Right ventricle myocardium inferior (tissue), 1 donor: ENCODE data around the gene SPDYC. TPM values are rescaled to one million over a fixed set of nuclear protein-coding genes. Genes with fewer than 3 reads are reported as not detected.
A peak's percentile ranks its signal among the peaks of the same experiment; 100 is the strongest.
"Not testable (repeated sequence)": the region's sequence is repeated elsewhere in the genome, so short reads cannot be mapped to it uniquely, and the experiment has no call there.

Experiments
- ATAC-seq: fragments of 200-7000 bp; cut with Tn5 transposase; one replicate; pipeline ENCODE4 v1.9.1; 2020; ENCODE audit warnings: mild to moderate bottlenecking, moderate library complexity
- DNase-seq: peaks from one replicate; pipeline ENCODE4 v3.0.0; 2021; ENCODE audit errors: missing footprints
- intact Hi-C: fragments of 100-400 bp; cut with DNase I; formaldehyde crosslinking; loops from one replicate; pipeline ENCODE4 v1.11.0; 2022
- total RNA-seq: library from RNA; stranded (reverse); fragmentation: NEBNext Ultra II Directional; extraction: Animal tissue kit (Norgen Biotek cat#: 25700); gene quantifications from one replicate; pipeline ENCODE4 v1.2.1, GENCODE V29; 2021
- donor health status: DM: no; HTN: yes; CAD: no; lungs with severe emphysema.

Gene SPDYC
- total RNA-seq, 1 donor from 2014 or later, result not detected

GRCh38 chr11:65132988-65133700 lies 36.9 kb upstream of the SPDYC start:
- no peak for ATAC-seq
- DNase-seq, result peak; percentile 69
- intact Hi-C loops, result no loop called here

DNA sequence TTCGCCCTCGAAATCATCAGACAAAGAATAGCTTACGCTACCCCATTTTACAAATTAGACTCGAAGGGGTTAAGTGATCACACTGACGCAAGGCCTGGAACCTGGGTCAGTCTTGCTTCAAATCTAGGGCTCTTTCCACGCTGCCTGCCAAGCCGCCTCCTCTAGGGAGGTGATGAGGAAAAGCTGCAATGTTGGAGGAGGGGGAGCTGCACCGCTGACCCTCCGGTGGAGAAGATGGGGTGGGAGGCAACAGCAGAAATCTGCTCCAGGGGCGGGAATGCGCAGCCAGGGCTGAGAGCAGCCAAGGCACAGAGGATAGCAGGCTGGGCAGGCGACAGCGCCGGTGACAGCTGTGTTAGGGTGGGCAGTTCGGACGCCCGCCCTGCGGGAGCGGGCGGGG lies 36.3 kb upstream of the SPDYC start:
- DNase-seq, result peak; percentile 71
- intact Hi-C loops, result loop anchor here (1.0 kb wide), 1 partner anchor 48 kb away; the partner anchor contains the start of gene CAPN1
- no peak for ATAC-seq

DNA sequence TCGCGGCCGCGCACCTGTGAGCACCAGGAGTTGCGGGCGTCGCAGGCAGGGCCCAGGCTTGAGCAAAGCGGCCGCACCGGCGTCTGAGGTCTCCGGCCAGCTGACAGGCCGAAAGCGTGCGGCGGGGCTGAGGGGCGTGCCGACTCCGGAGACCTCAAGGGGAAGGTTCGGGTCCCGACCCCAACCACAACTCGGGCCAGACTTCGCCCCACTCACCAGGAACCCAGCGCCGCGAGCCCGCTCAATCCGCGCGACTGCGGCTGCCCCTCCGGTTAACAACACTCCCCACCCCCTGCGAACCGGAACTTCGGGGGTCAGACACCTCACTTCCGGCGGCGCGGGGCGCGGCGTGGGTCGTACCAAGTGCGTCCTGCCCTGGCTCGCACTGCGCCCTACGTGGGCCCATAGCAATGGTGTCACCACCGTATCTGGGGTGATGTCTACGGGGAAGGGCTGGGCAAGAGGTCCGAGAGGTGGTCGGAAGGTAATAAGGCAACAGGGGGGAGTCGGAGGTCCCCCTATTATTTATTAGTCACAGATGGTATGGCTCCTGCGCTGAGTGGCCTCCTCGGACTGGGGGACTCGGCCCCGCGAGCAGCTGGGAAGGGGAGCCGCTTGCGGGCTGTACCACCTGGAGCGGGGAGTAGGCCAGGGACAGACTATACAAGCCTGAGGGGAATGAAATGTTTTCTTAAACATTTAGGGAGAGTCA lies 35.6 kb upstream of the SPDYC start, which contains the start of gene SYVN1:
TSS of gene SYVN1 (minus strand) at position 280 of the 712 bp plus-strand sequence. CDS start 918 bp downstream, outside the sequence.
- ATAC-seq (peak; percentile 93), DNase-seq (peak; percentile 95)
- intact Hi-C loops, result loop anchor here (1.0 kb wide), 1 partner anchor 47 kb away; the partner anchor contains the start of gene CAPN1

DNA sequence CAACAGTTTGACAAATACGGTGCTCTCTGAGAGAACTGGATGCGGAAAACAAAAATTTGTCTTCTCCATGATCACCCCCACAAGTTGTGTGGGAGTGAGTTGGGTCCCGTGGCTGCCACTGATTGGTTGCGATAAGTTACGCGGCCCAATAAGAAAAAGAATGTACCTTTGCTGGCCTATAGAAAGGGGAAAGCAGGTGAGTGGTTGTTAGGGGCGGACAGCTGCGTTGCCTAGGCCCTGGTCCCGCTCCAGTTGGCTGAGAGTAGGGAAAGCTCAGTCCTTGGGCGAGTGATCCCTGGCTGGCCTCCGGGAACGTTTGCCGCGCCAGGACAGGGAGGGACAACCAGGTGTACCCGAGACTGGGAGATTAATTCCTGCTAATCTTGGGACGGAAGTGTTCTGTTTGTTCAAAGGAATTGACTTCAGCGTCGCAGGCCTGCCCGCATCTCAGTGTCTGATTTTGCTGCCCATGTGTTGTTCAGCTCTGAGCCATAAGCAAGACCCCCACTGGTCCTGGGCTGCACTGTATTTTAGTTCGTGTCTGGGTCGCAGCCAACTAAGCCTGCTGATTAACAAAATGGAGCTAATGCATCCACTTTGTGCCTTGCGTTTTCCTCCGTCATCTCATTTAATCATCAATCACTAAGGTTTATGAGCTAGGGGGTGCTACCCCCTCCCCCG lies 34.9 kb upstream of the SPDYC start:
- ATAC-seq (peak; percentile 89), DNase-seq (peak; percentile 90)
- intact Hi-C loops, result loop anchor here (1.0 kb wide), 1 partner anchor 46 kb away; the partner anchor contains the start of gene CAPN1

- ATAC-seq, result no peak
- intact Hi-C loops, result no loop called here
- no peak for DNase-seq
Measured at GRCh38 chr11:65135633-65136145, 34.3 kb upstream of the SPDYC start.

GRCh38 chr11:65136515-65137096 lies 33.4 kb upstream of the SPDYC start:
- intact Hi-C loops, result no loop called here

GRCh38 chr11:65141896-65142494 lies 28.0 kb upstream of the SPDYC start:
- no peak for ATAC-seq
- intact Hi-C loops, result no loop called here
- DNase-seq, result no peak

More at GRCh38 chr11:65136515-65137096, 33.4 kb upstream of the SPDYC start:
- no peak for DNase-seq
- no peak for ATAC-seq

- intact Hi-C loops, result no loop called here
- ATAC-seq, result no peak
- no peak for DNase-seq
Measured at GRCh38 chr11:65147352-65148075, 22.5 kb upstream of the SPDYC start.

- ATAC-seq (no peak), DNase-seq (no peak)
- intact Hi-C loops, result no loop called here
Measured at GRCh38 chr11:65148657-65149056, 21.4 kb upstream of the SPDYC start.

DNA sequence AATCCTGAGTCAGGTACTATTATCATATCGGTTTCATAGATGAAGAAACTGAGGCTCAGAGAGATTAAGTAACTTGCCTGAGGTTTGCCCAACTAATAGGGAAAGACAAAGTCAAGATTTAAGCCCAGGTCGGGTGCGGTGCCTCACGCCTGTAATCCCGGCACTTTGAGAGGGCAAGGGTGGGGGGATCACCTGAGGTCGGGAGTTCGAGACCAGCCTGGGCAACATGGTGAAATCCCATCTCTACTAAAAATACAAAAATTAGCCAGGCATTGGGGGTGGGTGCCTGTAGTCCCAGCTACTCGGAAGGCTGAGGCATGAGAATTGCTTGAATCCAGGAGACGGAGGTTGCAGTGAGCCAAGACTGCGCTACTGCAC lies 19.9 kb upstream of the SPDYC start:
- ATAC-seq, intact Hi-C loops, DNase-seq: not testable (repeated sequence)

GRCh38 chr11:65150509-65151299 lies 19.3 kb upstream of the SPDYC start:
- DNase-seq, result peak; percentile 92

GRCh38 chr11:65151331-65151899 lies 18.6 kb upstream of the SPDYC start:
- DNase-seq (no peak), ATAC-seq (no peak)
- intact Hi-C loops, result no loop called here

More at GRCh38 chr11:65150509-65151299, 19.3 kb upstream of the SPDYC start:
- intact Hi-C loops, result no loop called here
- ATAC-seq, result peak; percentile 86

GRCh38 chr11:65152122-65152521 lies 17.9 kb upstream of the SPDYC start:
- ATAC-seq (no peak), DNase-seq (no peak)
- intact Hi-C loops, result no loop called here

GRCh38 chr11:65156256-65156655 lies 13.8 kb upstream of the SPDYC start:
- ATAC-seq (no peak), DNase-seq (no peak)
- intact Hi-C loops, result no loop called here

GRCh38 chr11:65156926-65157325 lies 13.1 kb upstream of the SPDYC start:
- intact Hi-C loops, result no loop called here
- DNase-seq (no peak), ATAC-seq (no peak)

GRCh38 chr11:65157336-65157735 lies 12.7 kb upstream of the SPDYC start:
- ATAC-seq (no peak), DNase-seq (no peak)
- intact Hi-C loops, result no loop called here

GRCh38 chr11:65159012-65159411 lies 11.0 kb upstream of the SPDYC start:
- DNase-seq, result no peak
- ATAC-seq, result no peak
- intact Hi-C loops, result no loop called here
